HG03439 (cell line): ENCODE data around the gene ARFIP2.

ENCODE experiments used
- ATAC-seq: cut with Tn5 transposase; IDR thresholded peaks from one replicate; pipeline ENCODE4 v1.9.1; 2021; ENCODE audit warnings: mild to moderate bottlenecking, moderate library complexity; ENCODE audit not compliant: unreplicated experiment

Gene ARFIP2

GRCh38 chr11:6483015-6483414 is 1.9 kb upstream of the ARFIP2 start:
- ATAC-seq: no peak

- ATAC-seq: no peak
Observed at GRCh38 chr11:6482441-6482840, 1.3 kb upstream of the ARFIP2 start.

- ATAC-seq: no peak
Observed at GRCh38 chr11:6481924-6482275, 769 bp upstream of the ARFIP2 start.

GRCh38 chr11:6480299-6480914 is 724 bp downstream of the ARFIP2 start:
- no peak for ATAC-seq

GRCh38 chr11:6476571-6476970 is 4.6 kb downstream of the ARFIP2 start:
- no peak for ATAC-seq

GRCh38 chr11:6475936-6476335 is 5.2 kb downstream of the ARFIP2 start:
- ATAC-seq: no peak

- ATAC-seq: no peak
Observed at GRCh38 chr11:6474806-6475500, 6.2 kb downstream of the ARFIP2 start.

GRCh38 chr11:6474413-6474792 is 6.7 kb downstream of the ARFIP2 start:
- ATAC-seq: no peak

GRCh38 chr11:6473451-6474412 is 7.4 kb downstream of the ARFIP2 start, which contains the start of gene TRIM3:
Gene TRIM3 (minus strand): TSS chr11:6473941. CDS start chr11:6465695, 8,246 bp downstream.
- peak; percentile 67 for ATAC-seq

- ATAC-seq: no peak
Observed at GRCh38 chr11:6472934-6473333, 8.2 kb downstream of the ARFIP2 start.

- ATAC-seq: no peak
Observed at GRCh38 chr11:6469599-6469998, 11.5 kb downstream of the ARFIP2 start.

- peak; percentile 43 for ATAC-seq
Observed at GRCh38 chr11:6468712-6469495, 12.2 kb downstream of the ARFIP2 start.

- ATAC-seq: no peak
Observed at GRCh38 chr11:6459099-6459450, 22.1 kb downstream of the ARFIP2 start.

- ATAC-seq: no peak
Observed at GRCh38 chr11:6458352-6459098, 22.6 kb downstream of the ARFIP2 start.

- ATAC-seq: no peak
Observed at GRCh38 chr11:6457581-6458320, 23.4 kb downstream of the ARFIP2 start.

- ATAC-seq: no peak
Observed at GRCh38 chr11:6456361-6457073, 24.6 kb downstream of the ARFIP2 start.

GRCh38 chr11:6455070-6455469 is 26.1 kb downstream of the ARFIP2 start:
- ATAC-seq: no peak

- ATAC-seq: no peak
Observed at GRCh38 chr11:6453152-6453551, 28.0 kb downstream of the ARFIP2 start.

- no peak for ATAC-seq
Observed at GRCh38 chr11:6452219-6452618, 28.9 kb downstream of the ARFIP2 start.
